Measurements from ENCODE around the gene C1orf146.
"Not testable (repeated sequence)": the region's sequence is repeated elsewhere in the genome, so short reads cannot be mapped to it uniquely, and the experiment has no call there.

The C1orf146 gene

GRCh38 chr1:92228401-92228800 lies 10.7 kb downstream of the C1orf146 start:
- no peak overlapping the region for H3K27ac Mint-ChIP-seq
- no peak for DNase-seq
- H3K4me3 Mint-ChIP-seq: no peak overlapping the region
- no peaks in the 10 kb centered on the region for H3K9me3 Mint-ChIP-seq
- H3K4me1 Mint-ChIP-seq (ENCODE audit: low read depth): no peaks in the 10 kb centered on the region
- H3K27me3 Mint-ChIP-seq: no peaks in the 10 kb centered on the region
- no peaks in the 10 kb centered on the region for H3K36me3 Mint-ChIP-seq (ENCODE audit: low read depth)

- Mint-ChIP-seq H3K36me3 (ENCODE audit: low read depth) (no peaks in the 10 kb centered on the region), H3K4me3 (no peak overlapping the region), H3K27me3 (no peaks in the 10 kb centered on the region), H3K9me3 (no peaks in the 10 kb centered on the region), H3K27ac (no peak overlapping the region), H3K4me1 (ENCODE audit: low read depth) (no peaks in the 10 kb centered on the region)
- DNase-seq: no peak
Observed at GRCh38 chr1:92230736-92231135, 13.0 kb downstream of the C1orf146 start.

- H3K27me3 Mint-ChIP-seq: peaks cover 7% of the 10 kb centered on the region
- no peak overlapping the region for H3K4me3 Mint-ChIP-seq
- peaks cover 2% of the 10 kb centered on the region for H3K36me3 Mint-ChIP-seq (ENCODE audit: low read depth)
- H3K9me3 Mint-ChIP-seq: no peaks in the 10 kb centered on the region
- DNase-seq: no peak
- no peaks in the 10 kb centered on the region for H3K4me1 Mint-ChIP-seq (ENCODE audit: low read depth)
- H3K27ac Mint-ChIP-seq: no peak overlapping the region
Observed at GRCh38 chr1:92240034-92240433, 22.3 kb downstream of the C1orf146 start.

GRCh38 chr1:92244376-92244775 lies 26.7 kb downstream of the C1orf146 start:
- Mint-ChIP-seq H3K36me3 (ENCODE audit: low read depth) (peaks cover 31% of the 10 kb centered on the region), H3K9me3 (no peaks in the 10 kb centered on the region), H3K27me3 (no peaks in the 10 kb centered on the region), H3K4me1 (ENCODE audit: low read depth) (no peaks in the 10 kb centered on the region), H3K27ac (no peak overlapping the region), H3K4me3 (no peak overlapping the region)
- DNase-seq: no peak

- H3K27me3 Mint-ChIP-seq; H3K4me3 Mint-ChIP-seq; H3K4me1 Mint-ChIP-seq (ENCODE audit: low read depth); DNase-seq; H3K27ac Mint-ChIP-seq: not testable (repeated sequence)
- peaks cover 91% of the 10 kb centered on the region for H3K36me3 Mint-ChIP-seq (ENCODE audit: low read depth)
- H3K9me3 Mint-ChIP-seq: peaks cover 17% of the 10 kb centered on the region
Observed at GRCh38 chr1:92254714-92255113, 37.0 kb downstream of the C1orf146 start.

GRCh38 chr1:92259350-92259749 lies 41.6 kb downstream of the C1orf146 start:
- no peak for DNase-seq
- Mint-ChIP-seq H3K9me3 (peaks cover 15% of the 10 kb centered on the region), H3K27me3 (no peaks in the 10 kb centered on the region), H3K4me3 (no peak overlapping the region), H3K27ac (no peak overlapping the region), H3K36me3 (ENCODE audit: low read depth) (peaks cover 98% of the 10 kb centered on the region), H3K4me1 (ENCODE audit: low read depth) (peaks cover 2% of the 10 kb centered on the region)

- H3K27me3 Mint-ChIP-seq: no peaks in the 10 kb centered on the region
- peaks cover 3% of the 10 kb centered on the region for H3K9me3 Mint-ChIP-seq
- no peak overlapping the region for H3K27ac Mint-ChIP-seq
- no peak overlapping the region for H3K4me3 Mint-ChIP-seq
- H3K4me1 Mint-ChIP-seq (ENCODE audit: low read depth): peaks cover 2% of the 10 kb centered on the region
- peaks cover 94% of the 10 kb centered on the region for H3K36me3 Mint-ChIP-seq (ENCODE audit: low read depth)
- no peak for DNase-seq
Observed at GRCh38 chr1:92262516-92262915, 44.8 kb downstream of the C1orf146 start.

- no peak overlapping the region for H3K27ac Mint-ChIP-seq
- H3K27me3 Mint-ChIP-seq: no peaks in the 10 kb centered on the region
- H3K36me3 Mint-ChIP-seq (ENCODE audit: low read depth): peaks cover 90% of the 10 kb centered on the region
- no peak overlapping the region for H3K4me3 Mint-ChIP-seq
- no peak for DNase-seq
- no peaks in the 10 kb centered on the region for H3K9me3 Mint-ChIP-seq
- peaks cover 3% of the 10 kb centered on the region for H3K4me1 Mint-ChIP-seq (ENCODE audit: low read depth)
Observed at GRCh38 chr1:92273039-92273438, 55.3 kb downstream of the C1orf146 start.

GRCh38 chr1:92274939-92275338 lies 57.2 kb downstream of the C1orf146 start:
- no peak overlapping the region for H3K27ac Mint-ChIP-seq
- peaks cover 3% of the 10 kb centered on the region for H3K4me1 Mint-ChIP-seq (ENCODE audit: low read depth)
- H3K9me3 Mint-ChIP-seq: no peaks in the 10 kb centered on the region
- no peak overlapping the region for H3K4me3 Mint-ChIP-seq
- no peak for DNase-seq
- peaks cover 89% of the 10 kb centered on the region for H3K36me3 Mint-ChIP-seq (ENCODE audit: low read depth)
- H3K27me3 Mint-ChIP-seq: no peaks in the 10 kb centered on the region

- H3K4me3 Mint-ChIP-seq: no peak overlapping the region
Observed at GRCh38 chr1:92276082-92276481, 58.4 kb downstream of the C1orf146 start.

GRCh38 chr1:92277105-92277723 lies 59.5 kb downstream of the C1orf146 start:
- H3K9me3 Mint-ChIP-seq: no peaks in the 10 kb centered on the region
- H3K27me3 Mint-ChIP-seq: no peaks in the 10 kb centered on the region
- peaks cover 94% of the 10 kb centered on the region for H3K36me3 Mint-ChIP-seq (ENCODE audit: low read depth)
- peaks cover 6% of the 10 kb centered on the region for H3K4me1 Mint-ChIP-seq (ENCODE audit: low read depth)
- no peak overlapping the region for H3K4me3 Mint-ChIP-seq
- H3K27ac Mint-ChIP-seq: no peak overlapping the region
- DNase-seq: no peak

More at GRCh38 chr1:92276082-92276481, 58.4 kb downstream of the C1orf146 start:
- Mint-ChIP-seq H3K4me1 (ENCODE audit: low read depth) (peaks cover 3% of the 10 kb centered on the region), H3K27ac (no peak overlapping the region), H3K9me3 (no peaks in the 10 kb centered on the region), H3K36me3 (ENCODE audit: low read depth) (peaks cover 94% of the 10 kb centered on the region), H3K27me3 (no peaks in the 10 kb centered on the region)
- no peak for DNase-seq

- H3K36me3 Mint-ChIP-seq (ENCODE audit: low read depth): peaks cover 96% of the 10 kb centered on the region
- H3K27ac Mint-ChIP-seq, H3K4me3 Mint-ChIP-seq: not testable (repeated sequence)
Observed at GRCh38 chr1:92279781-92280180, 62.1 kb downstream of the C1orf146 start.

GRCh38 chr1:92281411-92281810 lies 63.7 kb downstream of the C1orf146 start:
- H3K9me3 Mint-ChIP-seq: not testable (repeated sequence)

More at GRCh38 chr1:92279781-92280180, 62.1 kb downstream of the C1orf146 start:
- not testable (repeated sequence) for DNase-seq, H3K27me3 Mint-ChIP-seq, H3K9me3 Mint-ChIP-seq
- peaks cover 22% of the 10 kb centered on the region for H3K4me1 Mint-ChIP-seq (ENCODE audit: low read depth)

GRCh38 chr1:92291372-92291999 lies 73.8 kb downstream of the C1orf146 start:
- Mint-ChIP-seq H3K27ac (no peak overlapping the region), H3K36me3 (ENCODE audit: low read depth) (peaks cover 80% of the 10 kb centered on the region), H3K4me1 (ENCODE audit: low read depth) (peaks cover 27% of the 10 kb centered on the region), H3K27me3 (no peaks in the 10 kb centered on the region), H3K9me3 (no peaks in the 10 kb centered on the region), H3K4me3 (no peak overlapping the region)
- no peak for DNase-seq

More at GRCh38 chr1:92281411-92281810, 63.7 kb downstream of the C1orf146 start:
- DNase-seq, H3K4me3 Mint-ChIP-seq, H3K27me3 Mint-ChIP-seq, H3K27ac Mint-ChIP-seq: not testable (repeated sequence)
- Mint-ChIP-seq H3K4me1 (ENCODE audit: low read depth) (peaks cover 19% of the 10 kb centered on the region), H3K36me3 (ENCODE audit: low read depth) (peaks cover 98% of the 10 kb centered on the region)
